ENCODE results near the gene ATP5F1E. TPM values are rescaled to one million over a fixed set of nuclear protein-coding genes. Genes with fewer than 3 reads are reported as not detected.

ATP5F1E gene
- total RNA-seq, 6 donors from 2014 or later: 18.9 to 75.0 (median 32.3) TPM

GRCh38 chr20:58982406-58983114 is 49.6 kb downstream of the ATP5F1E start:
- ATAC-seq (ENCODE audit: low FRiP score in 2 of 2): no peak

DNA sequence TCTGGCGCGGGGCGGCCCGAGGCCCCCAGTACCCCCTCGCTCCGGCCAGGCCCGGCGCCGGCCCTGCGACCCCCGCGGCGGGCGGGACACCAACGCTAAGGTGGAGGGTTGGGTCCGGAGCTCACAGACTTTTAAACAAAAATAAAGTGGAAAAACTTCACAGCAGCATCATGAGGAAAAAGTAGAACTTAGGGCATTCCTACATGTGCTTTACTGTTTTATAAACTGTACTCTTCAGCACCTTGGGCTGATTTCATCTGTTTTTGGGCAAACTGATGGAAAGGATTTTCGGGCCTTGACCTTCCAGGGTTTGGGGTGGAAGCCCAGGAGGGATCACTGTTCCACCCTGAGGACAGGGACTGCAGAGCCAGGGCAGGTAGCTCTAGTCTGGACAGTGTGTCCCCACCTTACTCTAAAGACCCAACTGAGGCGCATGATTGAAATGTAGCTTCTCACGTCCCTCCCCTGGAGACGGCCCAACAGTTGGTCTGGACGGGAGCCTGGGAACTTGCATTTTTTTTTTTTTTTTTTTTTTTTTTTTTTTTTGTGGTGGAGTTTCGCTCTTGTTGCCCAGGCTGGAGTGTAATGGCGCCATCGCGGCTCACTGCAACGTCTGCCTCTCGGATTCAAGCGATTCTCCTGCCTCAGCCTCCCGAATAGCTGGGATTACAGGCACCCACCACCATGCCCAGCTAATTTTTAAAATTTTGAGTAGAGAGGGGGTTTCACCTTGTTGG is 50.3 kb downstream of the ATP5F1E start:
- Histone ChIP-seq H3K27ac (peak overlapping the region; percentile 67 to 93 (median 80)), H3K27me3 (no peaks in the 10 kb centered on the region), H3K36me3 (peaks cover 0 to 12% (median 6%) of the 10 kb centered on the region in 4 donors), H3K4me3 (peak overlapping the region; percentile 68 to 96 (median 82)), H3K4me1 (peaks cover 25 to 29% (median 28%) of the 10 kb centered on the region in 4 donors), H3K9me3 (no peaks in the 10 kb centered on the region)
- no peak for ATAC-seq (ENCODE audit: low FRiP score in 2 of 2)
- 20 to 21% methylated on average over 26 to 28 of the region's 29 CpGs for WGBS, 2 donors
- DNase-seq: peak in 1 of 2 donors; percentile 20
- no peak for TF ChIP-seq POLR2A (IDR thresholded peaks at IDR 0.05)
- TF ChIP-seq, protein P1, sequence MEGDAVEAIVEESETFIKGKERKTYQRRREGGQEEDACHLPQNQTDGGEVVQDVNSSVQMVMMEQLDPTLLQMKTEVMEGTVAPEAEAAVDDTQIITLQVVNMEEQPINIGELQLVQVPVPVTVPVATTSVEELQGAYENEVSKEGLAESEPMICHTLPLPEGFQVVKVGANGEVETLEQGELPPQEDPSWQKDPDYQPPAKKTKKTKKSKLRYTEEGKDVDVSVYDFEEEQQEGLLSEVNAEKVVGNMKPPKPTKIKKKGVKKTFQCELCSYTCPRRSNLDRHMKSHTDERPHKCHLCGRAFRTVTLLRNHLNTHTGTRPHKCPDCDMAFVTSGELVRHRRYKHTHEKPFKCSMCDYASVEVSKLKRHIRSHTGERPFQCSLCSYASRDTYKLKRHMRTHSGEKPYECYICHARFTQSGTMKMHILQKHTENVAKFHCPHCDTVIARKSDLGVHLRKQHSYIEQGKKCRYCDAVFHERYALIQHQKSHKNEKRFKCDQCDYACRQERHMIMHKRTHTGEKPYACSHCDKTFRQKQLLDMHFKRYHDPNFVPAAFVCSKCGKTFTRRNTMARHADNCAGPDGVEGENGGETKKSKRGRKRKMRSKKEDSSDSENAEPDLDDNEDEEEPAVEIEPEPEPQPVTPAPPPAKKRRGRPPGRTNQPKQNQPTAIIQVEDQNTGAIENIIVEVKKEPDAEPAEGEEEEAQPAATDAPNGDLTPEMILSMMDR (IDR thresholded peaks at IDR 0.05): no peak
- TF ChIP-seq EP300 (IDR thresholded peaks at IDR 0.05): no peak
- no peak for TF ChIP-seq POLR2AphosphoS5 (IDR thresholded peaks at IDR 0.05)

More at GRCh38 chr20:58982406-58983114, 49.6 kb downstream of the ATP5F1E start:
- 85 to 92% methylated on average over 12 of the region's 12 CpGs for WGBS, 2 donors
- Histone ChIP-seq H3K36me3 (peaks cover 0 to 19% (median 10%) of the 10 kb centered on the region in 4 donors), H3K27me3 (no peaks in the 10 kb centered on the region), H3K4me3 (peak overlapping the region in 2 of 4 donors; percentile 68 to 89), H3K4me1 (peaks cover 25 to 29% (median 28%) of the 10 kb centered on the region in 4 donors), H3K27ac (peak overlapping the region in 2 of 4 donors; percentile 33 to 83), H3K9me3 (no peaks in the 10 kb centered on the region)
- TF ChIP-seq, protein P1 (IDR thresholded peaks at IDR 0.05): no peak
- TF ChIP-seq POLR2AphosphoS5 (IDR thresholded peaks at IDR 0.05): no peak
- TF ChIP-seq POLR2A (IDR thresholded peaks at IDR 0.05): no peak
- no peak for TF ChIP-seq EP300 (IDR thresholded peaks at IDR 0.05)
- peak in 1 of 2 donors; percentile 11 for DNase-seq

GRCh38 chr20:58980711-58981627 is 51.2 kb downstream of the ATP5F1E start, which contains the start of gene NELFCD:
TSS of gene NELFCD (plus strand) at chr20:58981256. CDS start at chr20:58981310, 54 bp downstream.
- H3K27ac ChIP-seq: peak within 1 kb of the TSS; percentile 67 to 93 (median 80)

More at GRCh38 chr20:58980711-58981627, 51.2 kb downstream of the ATP5F1E start, which contains the start of gene NELFCD:
- 11 to 24% methylated on average over 11 to 65 of the region's 109 CpGs for WGBS, 2 donors
- TF ChIP-seq EP300 (IDR thresholded peaks at IDR 0.05): no peak
- TF ChIP-seq POLR2AphosphoS5 (IDR thresholded peaks at IDR 0.05): peak; percentile 34 to 61
- TF ChIP-seq, protein P1 (IDR thresholded peaks at IDR 0.05): peak in 1 of 6 experiments; percentile 8
- peak in 1 of 4 donors; percentile 79 for TF ChIP-seq POLR2A (IDR thresholded peaks at IDR 0.05)
- ATAC-seq (ENCODE audit: low FRiP score in 2 of 2) (peak; percentile 91 to 97), DNase-seq (peak; percentile 87 to 99)
- peaks cover 0 to 4% (median under 1%) of the 10 kb centered on the region in 4 donors for H3K9me3 ChIP-seq
- H3K4me3 ChIP-seq: peak within 1 kb of the TSS; percentile 68 to 96 (median 82)
- H3K4me1 ChIP-seq: peaks cover 25 to 29% (median 28%) of the 10 kb centered on the region in 4 donors
- H3K27me3 ChIP-seq: no peaks in the 10 kb centered on the region
- H3K36me3 ChIP-seq: peaks cover 0 to 3% (median 0%) of the 10 kb centered on the region in 4 donors

Measured in upper lobe of left lung (tissue), 6 donors.